GM18870 (cell line): ENCODE data around the gene DNAJC5.
"Not testable (repeated sequence)": the region's sequence is repeated elsewhere in the genome, so short reads cannot be mapped to it uniquely, and the experiment has no call there.

ENCODE experiments used
- ATAC-seq: cut with Tn5 transposase; IDR thresholded peaks from one replicate; pipeline ENCODE4 v1.9.1; 2021; ENCODE audit warnings: moderate library complexity; ENCODE audit not compliant: unreplicated experiment

Gene DNAJC5, protein sequence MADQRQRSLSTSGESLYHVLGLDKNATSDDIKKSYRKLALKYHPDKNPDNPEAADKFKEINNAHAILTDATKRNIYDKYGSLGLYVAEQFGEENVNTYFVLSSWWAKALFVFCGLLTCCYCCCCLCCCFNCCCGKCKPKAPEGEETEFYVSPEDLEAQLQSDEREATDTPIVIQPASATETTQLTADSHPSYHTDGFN

DNA sequence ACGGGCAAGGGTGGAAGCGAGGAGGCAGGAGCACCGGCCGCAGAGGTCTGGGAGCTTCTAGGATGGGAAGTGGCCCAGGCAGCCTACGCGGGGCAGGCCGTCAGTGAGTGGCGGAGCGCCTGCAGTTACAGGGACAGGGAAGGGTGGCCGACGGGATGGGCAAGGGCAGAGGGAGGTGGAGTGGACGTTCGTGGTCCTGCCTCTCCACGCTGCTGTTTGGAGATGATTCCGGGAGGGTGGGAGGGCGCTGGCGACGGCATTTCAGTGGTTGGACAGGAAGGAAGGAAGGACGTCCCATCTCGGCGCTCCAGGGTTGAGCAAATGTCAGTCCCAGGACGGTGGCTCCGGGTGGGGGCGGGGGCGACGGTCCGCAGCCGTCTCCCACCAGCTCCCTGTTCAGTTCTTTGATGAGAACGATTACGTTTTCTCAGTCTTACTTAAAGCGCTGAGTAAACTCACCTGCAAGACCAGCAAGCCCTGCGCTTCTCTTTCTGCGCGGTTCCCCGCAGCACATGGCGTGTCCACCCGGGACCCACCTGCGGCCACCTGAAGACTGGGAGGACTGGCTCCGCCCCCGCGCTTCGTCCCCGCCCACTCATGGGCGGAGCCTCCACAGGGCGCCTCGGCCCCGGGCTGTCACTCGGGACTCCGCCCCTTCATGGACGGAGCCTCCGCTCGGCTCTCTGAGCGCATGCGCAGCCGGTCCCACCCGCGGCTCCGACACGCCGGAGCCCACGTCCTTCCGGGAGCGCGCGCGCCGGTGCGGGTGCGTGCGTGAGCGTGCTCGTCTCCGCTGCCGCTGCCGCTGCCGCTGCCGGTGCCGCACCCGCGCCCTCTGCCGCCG lies at the start of gene DNAJC5:
DNAJC5 (plus strand) TSS at position 769 of the 844 bp plus-strand sequence. CDS start 33,220 bp downstream, outside the sequence.
- peak; percentile 55 for ATAC-seq

DNA sequence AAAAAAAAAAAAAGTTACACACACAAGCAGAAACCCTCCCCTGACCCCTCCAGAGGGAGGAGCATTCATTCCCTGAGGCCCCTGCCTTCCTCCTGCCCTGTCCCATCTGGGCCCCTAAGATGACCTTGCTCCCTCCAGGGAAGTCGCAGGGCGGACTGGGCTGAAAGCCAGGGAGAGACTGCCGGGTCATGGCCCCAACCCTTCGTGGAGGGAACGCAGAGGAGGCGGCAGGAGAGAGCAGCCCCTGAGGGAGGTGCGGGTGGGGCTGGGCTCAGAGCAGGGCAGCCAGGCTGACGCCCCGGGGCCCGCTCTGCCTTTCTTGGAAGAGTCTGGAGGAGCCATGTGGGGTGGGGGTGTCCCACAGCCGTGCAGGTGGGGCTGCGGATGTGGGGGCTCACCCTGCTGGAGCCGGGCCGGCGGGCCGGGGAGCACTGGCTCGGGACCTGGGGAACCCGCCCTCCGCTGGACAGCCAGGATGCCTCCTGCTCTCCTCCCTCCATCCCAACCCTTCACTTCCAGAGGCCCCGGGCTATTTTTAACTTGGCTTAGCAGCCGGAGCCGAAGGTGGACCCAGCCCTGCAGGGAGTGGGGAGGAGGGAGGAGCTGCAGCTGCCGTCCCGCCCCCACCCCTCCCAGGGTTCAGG lies 48.7 kb upstream of the DNAJC5 start:
- no peak for ATAC-seq

DNA sequence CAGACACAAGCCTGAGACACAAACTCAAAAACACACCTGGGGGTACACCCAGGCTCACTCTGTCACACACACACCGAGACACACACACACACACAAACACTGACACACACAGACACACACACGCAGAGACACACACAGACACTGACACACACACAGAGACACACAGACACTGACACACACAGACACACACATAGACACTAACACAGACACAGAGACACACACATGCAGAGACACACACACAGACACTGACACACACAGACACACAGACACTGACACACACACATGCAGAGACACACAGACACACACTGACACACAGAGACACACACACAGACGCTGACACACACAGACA lies 48.1 kb upstream of the DNAJC5 start:
- ATAC-seq: no peak

DNA sequence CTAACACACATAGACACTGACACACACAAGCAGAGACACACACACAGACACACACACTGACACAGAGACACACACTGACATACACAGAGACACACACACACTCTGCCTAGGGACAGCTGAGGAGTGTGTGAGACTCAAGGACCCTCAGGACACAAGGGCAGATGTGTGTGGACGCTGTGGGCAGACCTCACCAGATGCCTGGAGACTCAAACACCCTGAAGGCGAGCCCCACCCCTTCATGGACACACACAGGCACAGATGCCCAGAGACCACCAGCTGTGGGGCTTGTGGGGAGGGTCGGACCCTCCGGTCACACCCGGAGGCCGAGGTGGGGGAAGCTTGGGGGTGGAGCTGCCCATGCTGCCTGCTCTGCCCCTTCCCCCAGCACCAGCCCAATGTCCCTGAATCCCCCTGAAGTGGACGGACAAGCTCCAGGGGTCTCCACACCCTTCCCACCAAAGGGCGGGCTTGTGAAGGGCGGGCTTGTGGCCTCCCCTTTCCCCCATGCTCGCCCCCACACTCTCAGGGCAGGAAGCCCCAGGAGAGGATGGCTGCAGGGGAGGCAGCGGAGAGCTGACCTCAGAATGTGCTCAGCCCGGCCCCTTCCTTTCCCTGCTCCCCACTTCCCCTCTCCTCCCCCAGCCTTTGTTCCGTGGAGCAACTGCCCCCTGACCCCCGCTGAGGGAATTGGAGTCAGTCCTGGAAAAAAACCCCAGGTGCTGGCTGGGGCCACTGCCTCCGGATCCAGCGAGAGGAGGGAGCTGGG lies 47.5 kb upstream of the DNAJC5 start:
- no peak for ATAC-seq

DNA sequence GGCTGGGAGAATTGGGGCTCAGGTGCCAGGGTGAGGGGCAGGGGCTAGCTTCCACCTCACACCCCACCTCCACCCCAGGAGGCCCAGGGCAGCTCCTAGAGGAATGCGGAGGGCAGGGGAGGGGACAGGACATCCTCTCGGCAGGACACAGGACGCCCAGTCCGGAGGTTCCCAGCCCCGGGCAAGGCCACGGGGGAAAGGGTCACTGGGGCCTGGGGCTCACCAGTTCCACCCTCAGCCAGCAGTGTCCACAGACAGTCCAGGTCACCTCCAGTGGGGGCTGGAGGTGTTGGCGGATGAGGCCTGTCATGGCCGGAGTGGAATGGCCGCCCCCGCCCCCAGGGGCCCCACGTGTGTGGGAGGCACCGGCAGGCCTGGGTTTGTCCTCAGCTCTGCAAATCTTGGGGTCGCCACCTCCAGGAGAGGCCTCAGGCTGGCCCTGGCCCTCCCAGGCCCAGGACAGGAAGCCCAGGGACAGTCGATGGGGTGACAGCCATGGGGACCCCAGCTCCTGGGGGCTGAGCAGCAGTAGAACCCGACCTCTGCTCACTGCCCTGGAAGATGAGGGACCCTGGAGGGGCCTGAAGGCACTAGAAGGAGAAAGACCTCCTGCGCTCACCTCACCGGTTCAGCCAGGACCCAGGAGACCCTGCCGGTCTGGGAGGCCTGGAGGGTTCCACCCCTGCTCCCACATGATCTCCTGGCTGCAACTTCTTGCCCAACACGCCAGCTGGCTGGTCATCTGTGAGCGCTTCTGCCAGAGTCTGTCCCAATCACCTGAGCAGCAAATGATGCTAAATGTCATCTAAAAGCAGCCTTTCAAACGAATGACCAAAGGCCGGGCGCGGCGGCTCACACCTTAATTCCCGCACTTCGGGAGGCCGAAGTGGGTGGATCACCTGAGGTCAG lies 46.7 kb upstream of the DNAJC5 start:
- no peak for ATAC-seq

DNA sequence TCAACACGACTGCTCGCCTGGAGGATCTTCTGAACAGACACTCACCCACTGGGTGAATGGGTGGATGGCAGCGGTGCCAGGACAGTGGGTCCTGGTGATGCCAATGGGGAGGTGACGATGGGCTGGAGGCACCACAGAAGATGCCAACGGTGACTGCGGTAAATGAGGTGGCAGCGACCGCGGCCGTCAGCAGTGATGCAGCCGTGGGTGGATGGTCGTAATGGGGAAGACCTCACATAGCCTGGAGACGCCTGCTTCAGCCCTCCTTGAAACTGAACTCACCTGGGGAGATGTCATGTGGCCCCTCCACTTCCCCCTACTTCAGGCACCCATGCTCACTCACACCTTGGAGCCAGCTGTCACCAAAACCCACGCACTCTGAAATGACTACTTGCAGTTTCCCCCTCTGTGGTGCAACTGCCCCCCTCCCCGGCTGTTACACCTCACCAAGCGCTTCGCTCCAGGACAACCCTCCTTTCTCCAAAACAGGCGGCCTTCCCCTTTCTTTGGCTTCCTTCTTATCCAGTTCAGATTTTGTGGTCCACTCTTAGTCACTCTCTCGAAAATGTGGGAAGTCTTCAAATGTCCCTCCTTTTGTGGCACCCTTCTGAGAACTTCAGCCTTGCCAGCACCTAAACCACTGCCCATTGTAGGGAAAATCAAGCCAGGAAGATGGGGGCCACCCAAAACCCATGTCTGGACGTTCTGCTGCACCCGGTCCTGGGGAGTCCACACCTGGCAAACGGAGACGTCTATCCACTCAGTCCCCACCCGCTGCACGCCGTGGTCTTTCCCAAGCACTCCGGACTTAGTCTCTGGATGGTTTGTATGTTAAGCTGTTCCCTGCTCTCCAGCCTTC lies 44.0 kb upstream of the DNAJC5 start:
- peak; percentile 86 for ATAC-seq

DNA sequence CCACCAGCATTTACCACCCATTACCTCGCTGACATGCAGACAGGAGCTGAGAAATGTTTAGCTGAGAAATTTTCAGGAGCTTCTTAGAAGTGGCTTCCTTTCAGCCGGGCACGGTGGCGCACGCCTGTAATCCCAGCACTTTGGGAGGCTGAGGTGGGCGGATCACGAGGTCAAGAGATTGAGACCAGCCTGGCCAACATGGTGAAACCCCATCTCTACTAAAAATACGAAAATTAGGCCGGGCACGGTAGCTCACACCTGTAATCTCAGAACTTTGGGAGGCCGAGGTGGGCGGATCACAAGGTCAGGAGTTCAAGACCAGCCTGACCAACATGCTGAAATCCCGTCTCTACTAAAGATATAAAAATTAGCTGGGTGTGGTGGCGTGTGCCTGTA lies 43.4 kb upstream of the DNAJC5 start:
- ATAC-seq: not testable (repeated sequence)

DNA sequence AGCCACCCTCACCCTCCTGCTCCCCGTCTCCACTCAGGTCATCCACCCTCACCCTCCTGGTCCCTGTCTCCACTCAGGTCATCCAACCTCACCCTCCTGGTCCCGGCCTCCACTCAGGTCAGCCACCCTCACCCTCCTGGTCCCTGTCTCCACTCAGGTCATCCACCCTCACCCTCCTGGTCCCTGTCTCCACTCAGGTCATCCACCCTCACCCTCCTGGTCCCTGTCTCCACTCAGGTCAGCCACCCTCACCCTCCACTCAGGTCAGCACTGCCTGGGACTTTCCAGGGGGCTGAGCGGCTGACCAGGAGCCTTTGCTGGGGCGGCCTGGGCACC lies 41.2 kb upstream of the DNAJC5 start:
- ATAC-seq: not testable (repeated sequence)

DNA sequence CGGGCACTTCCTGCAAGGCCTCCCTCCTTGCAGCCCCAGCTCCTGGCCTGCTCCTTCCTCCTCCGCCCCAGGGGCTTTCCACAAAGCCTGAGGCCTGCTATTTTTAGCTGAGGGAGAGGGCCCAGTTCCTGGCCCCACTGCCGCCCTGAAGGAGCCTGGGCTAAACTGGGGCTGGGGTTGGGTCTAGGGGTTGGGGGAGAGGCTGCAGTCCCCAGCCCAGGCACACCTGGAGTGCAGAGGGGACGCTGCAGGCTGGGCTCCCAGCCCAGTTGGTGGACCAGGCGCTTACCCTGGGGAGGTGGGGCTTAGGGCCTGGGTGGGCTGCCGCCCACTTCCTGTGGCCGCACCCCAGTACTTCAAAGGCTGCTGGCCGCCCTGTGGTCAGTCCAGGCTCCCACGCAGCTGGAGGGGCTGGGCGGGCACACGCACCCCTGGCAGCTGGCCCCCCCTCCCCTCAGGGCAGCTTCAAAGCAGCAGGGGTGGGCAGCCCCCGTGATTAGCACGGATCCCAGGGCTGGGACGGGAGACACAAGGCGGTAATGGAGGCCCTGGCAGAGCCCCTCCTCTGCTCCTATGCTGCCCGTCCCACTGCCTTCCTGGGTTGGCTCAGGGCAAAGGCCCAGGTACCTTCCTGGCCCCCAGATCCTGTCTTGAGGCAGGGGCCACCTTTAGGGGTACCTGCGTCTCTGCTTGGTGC lies 40.7 kb upstream of the DNAJC5 start:
- no peak for ATAC-seq

DNA sequence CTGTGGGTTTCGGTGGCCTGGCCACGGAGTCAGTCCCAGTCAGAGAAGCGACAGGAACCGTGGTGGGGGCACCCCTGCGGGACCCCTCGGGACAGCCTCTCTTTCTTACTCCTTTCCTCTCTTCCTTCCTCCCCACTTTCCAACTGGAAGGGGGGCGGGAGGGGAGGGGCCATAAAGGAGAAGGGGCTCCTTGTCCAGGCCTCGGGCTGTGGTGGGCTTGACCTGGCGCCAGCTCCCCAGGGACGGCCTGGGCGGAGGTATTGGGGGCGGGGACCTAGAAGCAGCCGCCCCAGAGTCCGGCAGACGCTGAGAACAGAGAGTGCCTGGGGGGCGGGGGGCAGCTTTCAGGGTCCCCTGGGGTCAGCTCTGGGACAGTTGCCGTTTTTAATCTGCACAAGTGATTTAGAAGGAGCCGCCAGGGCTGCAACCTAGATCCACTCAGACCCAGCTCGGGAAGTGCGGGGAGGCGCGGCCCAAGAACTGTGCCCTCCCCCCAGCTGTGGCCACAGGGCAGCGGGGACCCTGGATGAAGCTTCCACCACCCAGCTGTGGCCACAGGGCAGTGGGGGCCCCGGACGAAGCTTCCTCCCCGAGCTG lies 40.1 kb upstream of the DNAJC5 start:
- ATAC-seq: no peak

DNA sequence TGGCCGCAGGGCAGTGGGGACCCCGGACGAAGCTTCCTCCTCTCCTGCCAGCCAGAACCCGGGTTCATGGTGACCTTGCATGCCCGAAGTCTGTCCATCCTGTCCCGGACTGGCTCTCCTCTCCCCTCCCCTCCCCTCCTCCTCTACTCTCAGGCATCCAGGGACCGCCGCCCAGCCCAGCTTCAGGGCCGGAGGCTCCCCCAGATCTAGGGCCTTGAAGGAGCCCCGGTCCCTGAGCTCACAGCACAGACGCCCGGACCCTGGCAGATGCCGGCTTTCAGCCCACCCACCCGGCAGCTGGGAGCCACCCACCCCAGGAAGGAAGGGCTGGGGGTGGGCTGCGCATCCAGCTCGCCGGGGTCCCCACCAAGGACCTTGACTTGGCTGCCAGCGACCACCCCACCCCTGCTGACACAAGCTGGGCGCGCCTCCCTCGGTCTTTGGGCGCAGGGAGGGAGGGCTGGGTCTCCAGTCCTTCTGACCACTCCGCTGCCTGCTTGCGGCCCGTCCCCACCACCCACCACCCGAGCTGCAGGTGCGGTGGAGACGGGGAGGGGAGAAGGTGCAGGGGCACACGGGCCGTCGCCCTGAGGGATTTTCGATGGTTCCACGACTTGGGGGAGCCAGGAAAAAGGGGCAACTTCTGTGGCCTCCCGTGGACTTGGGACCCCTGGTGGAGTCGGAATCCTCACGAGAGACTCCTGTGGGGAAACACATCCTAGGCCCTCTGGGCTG lies 39.4 kb upstream of the DNAJC5 start:
- no peak for ATAC-seq

DNA sequence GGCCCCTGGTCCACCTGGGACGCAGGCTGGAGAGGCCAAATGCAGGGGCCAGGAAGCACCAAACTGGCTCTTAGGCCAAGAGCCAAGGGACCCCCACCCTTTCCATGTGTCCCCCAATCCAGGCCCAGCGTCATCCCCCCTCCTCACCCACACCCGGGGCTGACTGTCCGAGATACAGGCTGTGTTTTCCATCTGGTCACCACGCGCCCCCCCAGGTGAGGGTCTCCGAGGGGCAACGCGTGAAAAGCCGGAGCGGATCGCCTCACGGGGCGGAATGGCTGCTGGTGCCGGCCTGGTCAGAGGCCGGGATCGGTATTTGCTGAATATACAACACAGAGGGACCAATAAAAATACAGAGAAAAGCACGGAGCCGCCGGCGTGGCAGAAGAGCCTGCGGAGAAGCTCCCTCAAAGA lies 38.8 kb upstream of the DNAJC5 start:
- no peak for ATAC-seq

DNA sequence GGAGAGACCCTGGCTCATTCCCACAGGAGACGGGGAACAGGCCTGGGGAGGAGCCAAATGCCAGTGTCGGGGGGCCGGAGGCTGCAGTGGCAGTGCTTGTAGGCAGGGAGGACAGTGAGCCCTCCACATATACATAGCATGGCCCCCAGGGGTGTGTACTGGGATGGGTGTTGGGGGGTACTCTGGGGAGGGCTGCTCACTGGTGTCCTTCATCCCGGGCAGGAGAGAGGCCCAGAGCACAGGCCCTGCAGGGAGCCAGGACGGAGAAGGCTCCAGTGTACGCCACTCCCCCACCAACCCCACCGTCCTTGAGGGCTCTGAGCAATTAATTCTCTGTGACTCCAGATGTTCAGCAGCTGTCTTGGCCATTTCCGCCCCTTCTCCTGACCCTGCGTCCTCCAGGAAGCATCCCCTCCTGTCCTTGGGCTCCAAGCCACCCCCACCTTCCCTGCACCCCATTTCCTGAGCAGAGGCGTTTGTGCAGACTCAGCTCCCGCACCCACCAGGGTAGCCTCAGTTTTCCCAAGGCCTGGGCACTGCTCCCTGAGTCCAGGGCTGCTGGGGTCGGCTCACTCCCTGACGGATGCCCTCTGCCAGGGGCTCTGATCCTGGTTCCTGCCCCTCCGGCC lies 37.0 kb upstream of the DNAJC5 start:
- no peak for ATAC-seq

DNA sequence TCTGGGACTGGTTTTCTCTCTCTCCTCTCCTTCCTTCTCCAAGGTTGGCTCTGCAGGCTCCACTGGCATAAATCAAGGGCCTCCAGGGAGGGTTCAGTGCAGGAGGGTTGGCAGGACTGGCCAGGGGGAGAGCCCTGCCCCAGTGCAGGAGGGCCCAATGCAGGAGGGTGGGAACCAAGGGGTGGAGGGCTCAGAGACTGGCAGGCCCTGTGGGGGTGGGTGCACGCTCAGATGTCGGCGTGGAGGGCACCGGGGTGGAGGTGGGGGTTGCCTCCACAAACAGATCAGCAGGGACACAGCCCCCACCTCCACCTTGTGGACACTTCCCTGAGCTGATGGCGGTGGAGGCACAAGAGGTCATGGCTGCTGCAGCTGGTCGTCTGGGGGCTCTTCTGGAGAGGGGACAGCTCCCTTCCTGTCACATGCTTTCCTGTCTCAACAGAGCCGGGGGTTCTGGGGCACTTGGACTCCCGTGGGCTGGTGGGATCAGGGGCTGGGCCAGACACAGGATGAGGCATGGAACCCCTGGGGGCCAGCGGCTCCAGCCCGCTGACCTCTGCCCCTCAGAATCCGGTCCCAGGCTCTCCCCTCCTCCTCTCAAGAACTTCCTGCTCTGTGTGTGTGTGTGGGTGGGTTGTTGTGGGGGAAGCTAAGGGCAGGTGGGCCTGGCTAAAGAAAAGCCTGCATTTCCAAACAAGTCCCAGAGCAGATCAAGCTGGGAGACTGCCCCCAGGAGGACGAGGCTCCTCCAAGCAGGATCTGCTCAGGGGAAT lies 36.3 kb upstream of the DNAJC5 start:
- no peak for ATAC-seq

DNA sequence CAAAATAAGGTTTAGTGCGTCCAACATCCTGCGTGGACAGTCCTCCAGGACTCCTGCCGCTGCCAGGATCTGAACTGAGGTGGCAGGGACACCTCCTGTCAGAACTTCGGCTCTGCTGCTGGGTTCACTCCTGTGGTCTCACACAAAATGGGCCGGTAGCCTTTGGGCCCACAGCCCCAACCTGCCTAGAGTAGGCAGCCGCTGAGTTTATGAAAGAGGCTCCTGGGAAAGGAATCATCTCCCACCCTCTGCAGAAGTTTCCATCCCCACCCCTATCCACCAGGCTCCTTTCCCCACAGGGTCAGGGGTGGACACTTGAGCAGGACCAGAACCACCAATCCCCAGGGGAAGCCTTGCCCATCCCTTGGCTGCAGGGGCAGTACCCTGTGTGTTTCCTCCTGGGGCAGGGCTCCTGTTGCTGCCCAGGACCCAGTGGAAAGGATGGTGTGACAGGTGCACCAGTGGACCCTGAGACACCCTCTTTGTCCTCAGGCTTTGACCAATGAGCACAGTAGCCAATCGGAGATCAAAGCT lies 35.7 kb upstream of the DNAJC5 start:
- ATAC-seq: no peak

DNA sequence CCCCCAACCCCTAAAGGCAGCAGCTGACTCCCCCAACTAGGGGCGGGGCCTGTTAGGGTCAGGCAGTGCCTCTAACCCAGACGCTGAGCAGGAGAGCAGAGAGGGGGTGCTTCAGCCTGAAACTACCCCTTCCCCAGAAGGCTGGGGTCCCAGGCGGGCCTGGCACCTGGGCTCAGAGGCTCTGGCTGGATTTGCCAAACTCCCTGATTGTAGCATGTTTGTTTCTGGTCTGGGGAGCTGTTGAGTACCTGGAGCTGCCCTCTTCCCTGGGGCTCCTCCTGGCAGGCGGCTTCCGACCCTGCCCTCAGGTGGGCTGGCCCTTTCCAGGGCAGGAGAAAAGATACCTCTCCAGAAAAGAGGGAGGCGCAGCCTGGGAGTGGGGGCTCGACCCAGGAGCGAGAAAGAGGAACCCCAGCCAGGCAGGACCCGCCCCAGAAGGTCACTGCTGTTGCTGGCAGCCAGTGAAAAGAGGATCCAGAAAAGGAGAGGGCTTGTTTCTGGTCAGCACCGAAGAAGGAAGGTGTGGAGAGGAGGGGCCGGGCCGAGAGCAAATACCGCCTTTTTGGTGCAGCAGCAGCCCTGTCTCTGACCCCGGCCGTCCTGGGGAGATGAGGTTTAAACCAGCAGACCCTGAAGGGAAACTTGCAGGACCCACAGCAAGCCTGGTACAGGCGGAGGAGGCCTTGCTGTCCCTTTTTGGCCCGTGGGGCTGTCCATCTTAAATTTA lies 34.4 kb upstream of the DNAJC5 start:
- no peak for ATAC-seq
